Endothelial cell of umbilical vein (primary cell): ENCODE data around the gene PTGR3. TPM values are rescaled to one million over a fixed set of nuclear protein-coding genes. Genes with fewer than 3 reads are reported as not detected.

Experiments
- BruUV-seq: library from RNA; stranded (reverse); fragments of 400-500 nt; replicated peaks from 2 replicates; lab custom pipeline; 2021; lab: Mats Ljungman, UMichigan
- CTCF ChIA-PET: fragments of 300-600, 350-600 bp; sonication (Branson Sonifier 250); formaldehyde crosslinking; loops from one replicate; lab custom pipeline; 2021; ENCODE audit warnings: antibody characterized with exemption, inconsistent platforms; lab: Charles Lee
- POLR2A ChIA-PET: fragments of 300-600, 350-600 bp; sonication (Branson Sonifier 250); formaldehyde crosslinking; loops from one replicate; lab custom pipeline; 2021; ENCODE audit warnings: antibody characterized with exemption, inconsistent platforms; lab: Charles Lee
- DNase-seq: peaks from one replicate; pipeline ENCODE4 v3.0.0-alpha.2; 2011; ENCODE audit warnings: low read depth, low spot score
- FAIRE-seq: peaks from 2 replicates; lab custom pipeline; 2011; peaks lifted over from hg19 to GRCh38; lab: Jason Lieb, UNC
- H2AFZ ChIP-seq: 2 replicates; pipeline ENCODE4 v1.6.0; 2012; ENCODE audit warnings: low read depth, low read length, control low read depth, inconsistent platforms
- H3K27ac ChIP-seq: 2 replicates; pipeline ENCODE4 v1.5.1; 2011; ENCODE audit warnings: low read depth, mild to moderate bottlenecking, control low read depth, low read length, moderate library complexity; ENCODE audit not compliant: insufficient read depth
- H3K27me3 ChIP-seq, 2 experiments: 2 replicates each; pipeline versions ENCODE4 v1.6.0 to v1.6.1; 2011; ENCODE audit warnings: low read length in 2 of 2, mixed read lengths in 1 of 2; ENCODE audit not compliant: control insufficient read depth in 2 of 2, insufficient read depth in 2 of 2
- H3K36me3 ChIP-seq, 2 experiments: 2 replicates in 1 of 2; 3 replicates in 1 of 2; pipeline ENCODE4 v1.5.1; 2011; ENCODE audit warnings: low read length in 2 of 2, mild to moderate bottlenecking in 1 of 2, moderate library complexity in 1 of 2; ENCODE audit not compliant: control insufficient read depth in 2 of 2, insufficient read depth in 2 of 2; ENCODE audit errors: extremely low read depth in 1 of 2
- H3K4me1 ChIP-seq: 3 replicates; pipeline ENCODE4 v1.5.1; 2011; ENCODE audit warnings: mild to moderate bottlenecking, low read length; ENCODE audit not compliant: control insufficient read depth, insufficient read depth; ENCODE audit errors: extremely low read depth
- H3K4me2 ChIP-seq: 2 replicates; pipeline ENCODE4 v1.6.1; 2011; ENCODE audit warnings: low read length, control low read depth, mixed read lengths; ENCODE audit not compliant: insufficient read depth
- H3K4me3 ChIP-seq, 3 experiments: fragments of 200-600 bp in 1 of 3; sonication (generic), shearing (Covaris generic) in 1 of 3; replicated peaks in 1 of 3; 2 replicates each; pipeline ENCODE4 v1.5.1; 2011 to 2016; ENCODE audit warnings: control low read depth in 3 of 3, low read length in 3 of 3, mild to moderate bottlenecking in 2 of 3, inconsistent platforms in 1 of 3, low read depth in 1 of 3, moderate library complexity in 1 of 3; ENCODE audit not compliant: insufficient read depth in 1 of 3
- H3K79me2 ChIP-seq: 2 replicates; pipeline ENCODE4 v1.6.0; 2012; ENCODE audit warnings: low read length, inconsistent platforms; ENCODE audit not compliant: control insufficient read depth, insufficient read depth
- H3K9ac ChIP-seq: replicated peaks from 2 replicates; pipeline ENCODE3; 2011; ENCODE audit warnings: low read length, control low read depth; ENCODE audit not compliant: insufficient read depth; ENCODE audit errors: extremely low read depth
- H3K9me1 ChIP-seq: replicated peaks from 3 replicates; pipeline ENCODE4 v1.6.0; 2011; ENCODE audit warnings: mild to moderate bottlenecking, low read length; ENCODE audit not compliant: control insufficient read depth, insufficient read depth; ENCODE audit errors: extremely low read depth
- H3K9me3 ChIP-seq: replicated peaks from 2 replicates; pipeline ENCODE4 v1.5.1; 2012; ENCODE audit warnings: low read length, inconsistent platforms; ENCODE audit not compliant: control insufficient read depth, insufficient read depth
- H4K20me1 ChIP-seq: replicated peaks from 2 replicates; pipeline ENCODE3; 2011; ENCODE audit warnings: mild to moderate bottlenecking, low read length; ENCODE audit not compliant: control insufficient read depth, insufficient read depth; ENCODE audit errors: extremely low read depth
- CTCF ChIP-seq, 2 donors: IDR thresholded peaks; 1 replicate in 1 of 2; 2 replicates in 1 of 2; pipeline ENCODE4 v1.5.1; 2011; ENCODE audit warnings: low read length in 2 of 2, mild to moderate bottlenecking in 2 of 2, moderate library complexity in 2 of 2, control low read depth in 1 of 2, inconsistent platforms in 1 of 2, low read depth in 1 of 2; ENCODE audit not compliant: insufficient read depth in 1 of 2; ENCODE audit errors: extremely low read depth in 1 of 2
- GATA2 ChIP-seq: IDR thresholded peaks from 2 replicates; pipeline ENCODE4 v1.7.0; 2011; ENCODE audit warnings: low read depth, mild to moderate bottlenecking, moderate library complexity, mixed read lengths, low read length; ENCODE audit not compliant: insufficient read length, insufficient read depth
- MAX ChIP-seq: IDR thresholded peaks from 2 replicates; pipeline ENCODE4 v1.6.1; 2011; ENCODE audit not compliant: insufficient read depth, insufficient read length
- MYC ChIP-seq: IDR thresholded peaks from one replicate; pipeline ENCODE4 v1.6.1; 2011; ENCODE audit warnings: mild to moderate bottlenecking, low read depth, low read length
- POLR2A ChIP-seq: IDR thresholded peaks from 2 replicates; pipeline ENCODE4 v1.6.1; 2012; ENCODE audit warnings: low read depth, mild to moderate bottlenecking, control low read depth, low read length
- POLR2AphosphoS5 ChIP-seq: IDR thresholded peaks from 2 replicates; pipeline ENCODE4 v1.6.1; 2012; ENCODE audit warnings: low read depth, mild to moderate bottlenecking, control low read depth, low read length, moderate library complexity; ENCODE audit not compliant: insufficient read depth
- dilution Hi-C: fragments of 300-500 bp; cut with MboI; formaldehyde crosslinking; loops from one replicate; pipeline ENCODE4 v1.15.0; 2019; ENCODE audit warnings: low sequenced_read_pairs; ENCODE audit not compliant: extremely low pct_ligation_motif_present
- intact Hi-C: fragments of 100-400 bp; cut with micrococcal nuclease; formaldehyde crosslinking; loops from one replicate; pipeline ENCODE4 v1.10.0; 2022
- polyA plus RNA-seq, 4 experiments: library from polyadenylated mRNA; depleted of rRNA in 3 of 4; stranded (reverse) in 3 of 4; unstranded in 1 of 4; fragments of >200 nt; gene quantifications; 2 replicates each; pipeline versions ENCODE4 v1.2.1 to v1.2.3, GENCODE V29; 2011 to 2012; ENCODE audit warnings: missing spikeins in 1 of 4
- total RNA-seq: library from RNA; stranded (reverse); gene quantifications from 2 replicates; pipeline ENCODE4 v1.2.3, GENCODE V29; 2021

Gene PTGR3
- total and polyA plus RNA-seq, 2 donors (not counting 3 experiments of a cell fraction or from before 2014, with no cell fraction given): 13.9 to 21.9 TPM

GRCh38 chr18:75244351-75245313 is 35.7 kb upstream of the PTGR3 start:
- H3K4me2 ChIP-seq: no peak overlapping the region
- intact Hi-C loops (no loop called here), dilution Hi-C loops (no loop called here)
- FAIRE-seq (no peak), DNase-seq (no peak)
- H2AFZ ChIP-seq: no peak overlapping the region
- no peaks in the 10 kb centered on the region for H3K36me3 ChIP-seq
- TF ChIP-seq POLR2A (no peak), POLR2AphosphoS5 (no peak), MYC (no peak), CTCF (IDR thresholded peaks at IDR 0.05; ENCODE audit: extremely low read depth in 1 of 2, insufficient read depth in 1 of 2, low read depth in 1 of 2, low read length in 2 of 2) (peak; percentile 6 to 15), MAX (no peak), GATA2 (no peak)
- no peak overlapping the region for H3K27ac ChIP-seq
- no peaks in the 10 kb centered on the region for H3K9me1 ChIP-seq
- no peaks in the 10 kb centered on the region for H3K27me3 ChIP-seq
- peaks cover 13% of the 10 kb centered on the region for H3K79me2 ChIP-seq
- ChIA-PET POLR2A (no interaction called here), CTCF (interaction anchor here (1.6 to 2.0 kb wide), 2 partner anchors 14 to 592 kb away, joined by 6 to 7 read pairs; no protein-coding TSS in a partner anchor)
- H3K9ac ChIP-seq: no peak overlapping the region
- BruUV-seq: no TSS peak
- no peak overlapping the region for H3K4me3 ChIP-seq
- H4K20me1 ChIP-seq: no peaks in the 10 kb centered on the region
- peaks cover 17% of the 10 kb centered on the region for H3K4me1 ChIP-seq
- no peaks in the 10 kb centered on the region for H3K9me3 ChIP-seq
